A549 (cell line): ENCODE results near the gene PLD1. TPM values are rescaled to one million over a fixed set of nuclear protein-coding genes. Genes with fewer than 3 reads are reported as not detected.

Source experiments
- ATAC-seq, 2 experiments: fragments of 200-7000 bp in 1 of 2; fragments of >200 bp in 1 of 2; cut with Nextera tagmentation in 1 of 2; cut with Tn5 transposase in 1 of 2; 3 replicates each; pipeline versions ENCODE4 v1.8.0 to v1.9.1; 2018 to 2020; ENCODE audit warnings: mild to moderate bottlenecking in 1 of 2, moderate library complexity in 1 of 2
- CTCF ChIA-PET: fragments of 300-600 bp; sonication (Branson Sonifier 250); formaldehyde crosslinking; extraction: SDS; loops from one replicate; lab custom pipeline; 2021; ENCODE audit warnings: antibody characterized with exemption, inconsistent platforms; lab: Yijun Ruan, JAX
- POLR2A ChIA-PET: fragments of 350-600 bp; formaldehyde crosslinking; extraction: SDS; loops from one replicate; lab custom pipeline; 2021; ENCODE audit warnings: antibody characterized with exemption, inconsistent platforms; lab: Yijun Ruan, JAX
- DNase-seq, 2 experiments: peaks; one replicate each; pipeline versions ENCODE4 v3.0.0 to v3.0.0-alpha.2; 2011 to 2016; ENCODE audit warnings: low read depth in 1 of 2, low spot score in 1 of 2
- FAIRE-seq: peaks from 2 replicates; lab custom pipeline; 2011; peaks lifted over from hg19 to GRCh38; lab: Jason Lieb, UNC
- H3K27ac ChIP-seq, 2 experiments: fragments of >200 bp; sonication (Bioruptor Twin); formaldehyde crosslinking; 3 replicates each; pipeline ENCODE4 v1.5.1; 2016 to 2017
- H3K4me1 ChIP-seq: fragments of >200 bp; sonication (Bioruptor Twin); formaldehyde crosslinking; 3 replicates; pipeline ENCODE4 v1.6.1; 2016
- H3K4me2 ChIP-seq: fragments of >200 bp; sonication (Bioruptor Twin); formaldehyde crosslinking; 3 replicates; pipeline ENCODE4 v1.6.1; 2016
- H3K4me3 ChIP-seq: fragments of >200 bp; sonication (Bioruptor Twin); formaldehyde crosslinking; 3 replicates; pipeline ENCODE4 v1.5.1; 2016
- H3K9me3 ChIP-seq: fragments of >200 bp; sonication (Bioruptor Twin); formaldehyde crosslinking; 3 replicates; pipeline ENCODE4 v1.6.1; 2016
- BHLHE40 ChIP-seq: IDR thresholded peaks from 2 replicates; pipeline ENCODE4 v1.6.1; 2012; ENCODE audit warnings: low read depth, low read length, inconsistent platforms
- CBX8 ChIP-seq: fragments of 200-600 bp; sonication (generic); IDR thresholded peaks from 2 replicates; pipeline ENCODE4 v1.6.1; 2016
- CHD2 ChIP-seq: fragments of 150-350 bp; IDR thresholded peaks from 2 replicates; pipeline ENCODE4 v1.6.1; 2014; ENCODE audit warnings: low read length; ENCODE audit not compliant: partially characterized antibody
- CHD4 ChIP-seq: fragments of 200-600 bp; sonication (generic); IDR thresholded peaks from 2 replicates; pipeline ENCODE4 v1.6.1; 2016; ENCODE audit warnings: antibody characterized with exemption, mild to moderate bottlenecking, borderline replicate concordance
- FOSB ChIP-seq: fragments of 250-450 bp; sonication (Bioruptor Pico); IDR thresholded peaks from 2 replicates; pipeline ENCODE4 v1.5.0; 2020; ENCODE audit warnings: mild to moderate bottlenecking, moderate library complexity
- FOXS1 ChIP-seq: fragments of 250-450 bp; sonication (Bioruptor Pico); IDR thresholded peaks from 2 replicates; pipeline ENCODE4 v1.5.0; 2020; ENCODE audit warnings: mild to moderate bottlenecking, moderate library complexity
- GATA3 ChIP-seq: IDR thresholded peaks from 2 replicates; pipeline ENCODE4 v1.6.1; 2012; ENCODE audit warnings: borderline replicate concordance
- HDAC2 ChIP-seq: fragments of 200-600 bp; sonication (generic); IDR thresholded peaks from 2 replicates; pipeline ENCODE4 v1.6.1; 2016
- HEYL ChIP-seq: fragments of 250-450 bp; sonication (Bioruptor Pico); IDR thresholded peaks from 2 replicates; pipeline ENCODE4 v1.8.0; 2021; ENCODE audit warnings: mild to moderate bottlenecking, moderate library complexity
- HOXB5 ChIP-seq: fragments of 250-450 bp; sonication (Bioruptor Pico); IDR thresholded peaks from 2 replicates; pipeline ENCODE4 v1.5.0; 2020; ENCODE audit warnings: mild to moderate bottlenecking, moderate library complexity
- JUN ChIP-seq, 2 experiments: fragments of >200 bp; sonication (Bioruptor Twin); formaldehyde crosslinking; IDR thresholded peaks; 2 replicates in 1 of 2; 3 replicates in 1 of 2; pipeline ENCODE4 v1.6.1; 2016 to 2017
- KDM5A ChIP-seq: fragments of 200-600 bp; sonication (generic); IDR thresholded peaks from 2 replicates; pipeline ENCODE4 v1.6.1; 2016; ENCODE audit warnings: antibody characterized with exemption, mild to moderate bottlenecking
- MAFK ChIP-seq: fragments of 450-650 bp; IDR thresholded peaks from 2 replicates; pipeline ENCODE4 v1.6.1; 2014; ENCODE audit not compliant: partially characterized antibody
- MAZ ChIP-seq: fragments of 150-350 bp; IDR thresholded peaks from 2 replicates; pipeline ENCODE4 v1.6.1; 2014; ENCODE audit warnings: antibody characterized with exemption, low read depth, low read length, borderline replicate concordance
- MYC ChIP-seq: IDR thresholded peaks from 2 replicates; pipeline ENCODE4 v1.6.1; 2012; ENCODE audit warnings: mild to moderate bottlenecking, inconsistent platforms, low read length, improper control_type of control experiment, borderline replicate concordance
- NPAS2 ChIP-seq: fragments of 250-450 bp; sonication (Bioruptor Pico); IDR thresholded peaks from 2 replicates; pipeline ENCODE4 v1.8.0; 2022; ENCODE audit warnings: mild to moderate bottlenecking, moderate library complexity, borderline replicate concordance
- RCOR1 ChIP-seq: fragments of 150-350 bp; IDR thresholded peaks from 2 replicates; pipeline ENCODE4 v1.6.1; 2014; ENCODE audit warnings: antibody characterized with exemption, low read length, low read depth
- RFX5 ChIP-seq: fragments of 450-650 bp; IDR thresholded peaks from 2 replicates; pipeline ENCODE4 v1.7.1; 2014; ENCODE audit warnings: antibody characterized with exemption, mild to moderate bottlenecking, moderate library complexity
- RNF2 ChIP-seq: fragments of 200-600 bp; sonication (generic); IDR thresholded peaks from 2 replicates; pipeline ENCODE4 v1.6.1; 2016; ENCODE audit warnings: low read depth, mild to moderate bottlenecking, antibody characterized with exemption, moderate library complexity, borderline replicate concordance
- SMC3 ChIP-seq: fragments of >200 bp; sonication (Bioruptor Twin); formaldehyde crosslinking; IDR thresholded peaks from 3 replicates; pipeline ENCODE4 v1.6.1; 2018; ENCODE audit warnings: inconsistent platforms
- TFCP2L1 ChIP-seq: fragments of 250-450 bp; sonication (Bioruptor Pico); IDR thresholded peaks from 2 replicates; pipeline ENCODE4 v1.5.0; 2021; ENCODE audit warnings: mild to moderate bottlenecking
- TP53 ChIP-seq: fragments of 250-450 bp; sonication (Bioruptor Pico); IDR thresholded peaks from 2 replicates; pipeline ENCODE4 v1.5.0; 2021; ENCODE audit warnings: mild to moderate bottlenecking, moderate library complexity
- ZC3H11A ChIP-seq: fragments of 450-650 bp; IDR thresholded peaks from 2 replicates; pipeline ENCODE4 v1.6.1; 2014; ENCODE audit warnings: antibody characterized with exemption, mild to moderate bottlenecking
- ZFP36 ChIP-seq: fragments of 450-650 bp; IDR thresholded peaks from 2 replicates; pipeline ENCODE4 v1.6.1; 2014; ENCODE audit warnings: borderline replicate concordance; ENCODE audit not compliant: partially characterized antibody
- ZSCAN20 ChIP-seq: fragments of 250-450 bp; sonication (Bioruptor Pico); IDR thresholded peaks from 2 replicates; pipeline ENCODE4 v1.8.0; 2022; ENCODE audit warnings: mild to moderate bottlenecking, moderate library complexity
- WGBS: methylation state at CpG from one replicate; pipeline ENCODE4 v1.1.6; 2017; ENCODE audit errors: missing lambda C conversion rate; 5-methylcytosine and 5-hydroxymethylcytosine counted together
- polyA plus RNA-seq, 4 experiments: library from polyadenylated mRNA; depleted of rRNA in 3 of 4; stranded (reverse); fragments of >200 nt; fragmentation: RNase III in 1 of 4; extraction: RNeasy Plus Mini Kit Qiagen cat#74134 plus additional on column Dnase treatment in 1 of 4; gene quantifications; 2 replicates in 3 of 4; 3 replicates in 1 of 4; pipeline ENCODE4 v1.2.3, GENCODE V29; 2011 to 2017
- TF ChIP-seq, protein P1 (sequence below): IDR thresholded peaks from 2 replicates; pipeline ENCODE4 v1.6.1; 2012
- TF ChIP-seq, protein P2 (sequence below): fragments of 150-350 bp; IDR thresholded peaks from 2 replicates; pipeline ENCODE4 v1.6.1; 2014; ENCODE audit warnings: low read depth, mild to moderate bottlenecking, low read length

Gene PLD1
- polyA plus RNA-seq, 2 of the 4 experiments (the other 2 are of a cell fraction), result 6.6 to 27.2 TPM

DNA sequence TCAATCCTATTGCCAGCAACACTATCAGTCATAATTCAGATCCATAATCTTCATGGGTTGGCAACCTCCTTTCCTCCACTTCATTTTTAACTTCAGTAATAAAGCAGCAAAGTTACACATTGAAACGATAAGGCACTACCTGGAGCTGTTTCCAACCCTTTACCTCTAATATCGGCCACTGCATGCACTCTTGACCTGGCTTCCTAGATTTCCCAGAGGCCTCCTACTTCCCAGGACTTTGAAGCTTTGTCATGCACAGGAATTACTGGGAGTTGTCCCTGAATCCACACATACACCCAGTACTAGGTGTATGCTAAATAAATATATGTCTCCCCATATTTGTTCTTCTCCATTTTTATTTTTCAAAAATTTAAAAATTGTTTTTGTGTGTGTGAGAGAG lies 126.1 kb downstream of the PLD1 start (continued):
- no peak for TF ChIP-seq ZC3H11A
- no peak for TF ChIP-seq MAZ
- TF ChIP-seq CBX8, result no peak
- no peak for TF ChIP-seq GATA3
- no peak for TF ChIP-seq FOSB (CRISPR knock-in tag)
- TF ChIP-seq CHD2, result no peak

DNA sequence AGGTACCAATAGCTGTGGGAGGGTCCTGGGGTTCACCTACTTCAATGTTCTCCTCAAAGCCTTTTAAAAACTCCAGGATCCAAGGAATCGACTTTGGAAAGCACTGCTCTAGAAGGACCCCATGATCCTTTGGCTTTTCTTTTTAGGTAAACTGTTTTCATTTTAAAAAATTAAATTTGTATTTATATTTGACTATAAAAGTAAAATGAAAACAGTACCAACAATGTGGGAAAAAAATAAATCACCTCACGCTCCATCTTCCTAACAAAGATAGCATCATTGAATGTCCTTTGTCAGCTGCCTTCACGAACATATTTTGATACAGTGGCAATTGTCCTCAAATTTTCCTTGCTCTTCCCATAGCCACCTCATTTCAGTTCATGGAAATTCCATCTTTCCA lies 127.5 kb downstream of the PLD1 start:
- CTCF ChIA-PET, result no interaction called here
- no peak overlapping the region for H3K4me2 ChIP-seq
- FAIRE-seq, result no peak
- no peak overlapping the region for H3K27ac ChIP-seq
- ATAC-seq, result no peak
- H3K4me1 ChIP-seq, result peaks cover 3% of the 10 kb centered on the region; the same call in 1 of the 3 replicates
- TF ChIP-seq ZSCAN20 (CRISPR knock-in tag) (no peak), JUN (IDR thresholded peaks at IDR 0.05) (no peak), KDM5A (no peak), FOXS1 (CRISPR knock-in tag) (no peak)
- no peak for DNase-seq
- 91% methylated on average over 3 of the region's 3 CpGs for WGBS
- no peaks in the 10 kb centered on the region for H3K9me3 ChIP-seq
- POLR2A ChIA-PET, result no interaction called here
- H3K4me3 ChIP-seq, result no peak overlapping the region

DNA sequence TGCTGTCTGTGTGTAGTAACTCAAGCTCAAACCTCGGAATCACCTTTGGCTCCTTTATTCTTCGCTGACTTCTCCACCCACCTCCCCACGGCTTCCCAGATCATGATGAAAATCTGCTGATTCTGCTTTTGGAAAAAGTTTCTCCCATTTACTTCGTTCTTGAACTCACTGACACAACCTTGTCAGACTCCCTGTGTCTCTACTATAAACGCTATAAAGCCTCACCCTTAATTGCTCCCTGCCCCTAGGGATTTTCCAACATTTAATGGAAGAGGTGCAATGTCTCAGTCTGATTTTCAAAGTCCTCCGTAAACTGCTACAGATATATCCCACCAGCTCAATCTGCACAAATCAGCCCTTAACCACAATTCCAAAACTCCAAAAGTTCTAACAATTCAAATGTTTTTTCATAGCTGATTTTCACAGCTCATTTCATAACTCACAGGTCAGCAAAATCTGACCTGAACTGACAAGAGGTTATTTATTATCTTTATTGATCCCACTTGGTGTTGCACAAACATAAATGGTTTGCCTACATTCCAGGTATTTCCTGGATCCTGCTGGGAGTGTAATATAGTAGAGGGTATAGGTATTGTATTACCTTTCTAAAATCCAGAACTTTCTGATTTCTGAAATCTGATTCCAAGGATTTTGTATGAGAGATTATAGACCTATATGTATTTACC lies 129.4 kb downstream of the PLD1 start:
- Histone ChIP-seq H3K9me3 (no peaks in the 10 kb centered on the region), H3K4me3 (no peak overlapping the region), H3K4me2 (no peak overlapping the region), H3K27ac (no peak overlapping the region), H3K4me1 (peaks cover 3% of the 10 kb centered on the region; the same call in 1 of the 3 replicates)
- POLR2A ChIA-PET, result no interaction called here
- DNase-seq (no peak), FAIRE-seq (no peak), ATAC-seq (no peak)
- CTCF ChIA-PET, result no interaction called here
- WGBS, result 90% methylated on average over 6 of the region's 6 CpGs
- TF ChIP-seq NPAS2 (no peak), SMC3 (no peak), MAFK (peak; percentile 34)

DNA sequence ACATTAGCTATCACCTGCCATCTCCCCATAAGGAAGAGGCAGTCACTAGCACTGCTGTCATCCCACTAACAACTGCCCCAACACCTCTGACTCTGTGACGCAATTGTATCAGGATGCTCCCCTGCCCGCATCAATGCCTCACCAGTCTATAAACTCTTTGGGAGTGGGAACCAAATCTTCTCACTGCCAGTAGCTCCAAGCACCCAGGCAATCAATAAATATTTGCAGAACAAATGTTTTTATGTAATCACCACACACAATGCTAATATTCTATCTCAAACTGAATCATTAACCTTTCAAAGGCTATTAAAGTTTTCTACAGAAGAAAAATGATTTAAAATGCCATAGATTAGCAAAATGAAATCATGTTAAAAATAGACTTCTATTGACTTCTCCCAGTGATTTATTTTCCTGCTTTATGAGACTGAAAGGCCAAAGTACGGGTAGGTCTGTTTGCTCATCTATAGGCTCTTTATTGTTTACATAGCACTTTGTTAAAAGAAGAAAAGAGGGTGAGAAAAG lies 131.3 kb downstream of the PLD1 start:
- Histone ChIP-seq H3K9me3 (no peaks in the 10 kb centered on the region), H3K4me3 (no peak overlapping the region), H3K27ac (no peak overlapping the region), H3K4me2 (no peak overlapping the region), H3K4me1 (peaks cover 3% of the 10 kb centered on the region; the same call in 1 of the 3 replicates)
- ChIA-PET CTCF (no interaction called here), POLR2A (no interaction called here)
- WGBS, result 64% methylated on average over 3 of the region's 3 CpGs
- no peak for FAIRE-seq
- no peak for DNase-seq
- TF ChIP-seq, protein P1, sequence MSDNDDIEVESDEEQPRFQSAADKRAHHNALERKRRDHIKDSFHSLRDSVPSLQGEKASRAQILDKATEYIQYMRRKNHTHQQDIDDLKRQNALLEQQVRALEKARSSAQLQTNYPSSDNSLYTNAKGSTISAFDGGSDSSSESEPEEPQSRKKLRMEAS, result no peak
- no peak for TF ChIP-seq RCOR1
- no peak for ATAC-seq

DNA sequence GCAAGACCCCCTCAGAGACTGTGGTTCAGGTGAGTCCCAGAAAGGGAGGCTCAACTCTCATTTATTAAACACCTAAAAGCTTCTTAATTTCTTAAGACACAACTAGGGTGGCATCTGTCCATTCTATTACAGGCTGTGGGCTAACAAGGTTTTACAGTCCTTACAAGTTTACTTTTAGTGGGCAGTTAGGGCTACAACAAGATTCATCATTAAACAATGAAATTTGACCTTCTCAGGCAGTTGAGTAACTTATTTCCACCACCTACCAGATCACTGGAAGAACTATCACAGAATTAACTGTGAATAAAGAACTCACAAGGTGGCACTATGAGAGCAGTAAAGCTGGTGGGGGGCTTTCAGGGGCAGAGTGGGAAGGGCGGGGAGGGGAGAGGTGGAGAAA lies 132.6 kb downstream of the PLD1 start:
- 80% methylated on average over 1 of the region's 1 CpG for WGBS
- Histone ChIP-seq H3K4me3 (no peak overlapping the region), H3K4me1 (peaks cover 3% of the 10 kb centered on the region; the same call in 1 of the 3 replicates), H3K27ac (no peak overlapping the region), H3K9me3 (no peaks in the 10 kb centered on the region), H3K4me2 (no peak overlapping the region)
- CTCF ChIA-PET, result no interaction called here
- DNase-seq (no peak), FAIRE-seq (no peak), ATAC-seq (no peak)
- TF ChIP-seq, protein P2, sequence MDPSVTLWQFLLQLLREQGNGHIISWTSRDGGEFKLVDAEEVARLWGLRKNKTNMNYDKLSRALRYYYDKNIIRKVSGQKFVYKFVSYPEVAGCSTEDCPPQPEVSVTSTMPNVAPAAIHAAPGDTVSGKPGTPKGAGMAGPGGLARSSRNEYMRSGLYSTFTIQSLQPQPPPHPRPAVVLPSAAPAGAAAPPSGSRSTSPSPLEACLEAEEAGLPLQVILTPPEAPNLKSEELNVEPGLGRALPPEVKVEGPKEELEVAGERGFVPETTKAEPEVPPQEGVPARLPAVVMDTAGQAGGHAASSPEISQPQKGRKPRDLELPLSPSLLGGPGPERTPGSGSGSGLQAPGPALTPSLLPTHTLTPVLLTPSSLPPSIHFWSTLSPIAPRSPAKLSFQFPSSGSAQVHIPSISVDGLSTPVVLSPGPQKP, result no peak
- TF ChIP-seq RNF2 (no peak), CBX8 (no peak), RFX5 (no peak), TFCP2L1 (CRISPR knock-in tag) (no peak), HDAC2 (no peak), ZFP36 (no peak), TP53 (CRISPR knock-in tag) (no peak), BHLHE40 (no peak), RCOR1 (no peak), CHD2 (no peak), CHD4 (no peak), ZC3H11A (no peak), HEYL (CRISPR knock-in tag) (no peak), HOXB5 (CRISPR knock-in tag) (no peak), MAZ (no peak), MYC (no peak)
- POLR2A ChIA-PET, result no interaction called here
